Stimulated activated naive CD4-positive, alpha-beta T cell (primary cell): ENCODE data around the gene ISG20.
A peak's percentile ranks its signal among the peaks of the same experiment; 100 is the strongest.
"Not testable (repeated sequence)": the region's sequence is repeated elsewhere in the genome, so short reads cannot be mapped to it uniquely, and the experiment has no call there.

Experiments
- DNase-seq, 6 experiments: peaks; one replicate each; lab custom pipeline; 2025; lab: John Stamatoyannopoulos, UW

ISG20 gene

GRCh38 chr15:88618686-88619085 lies 20.1 kb upstream of the ISG20 start:
- DNase-seq: no peak

DNA sequence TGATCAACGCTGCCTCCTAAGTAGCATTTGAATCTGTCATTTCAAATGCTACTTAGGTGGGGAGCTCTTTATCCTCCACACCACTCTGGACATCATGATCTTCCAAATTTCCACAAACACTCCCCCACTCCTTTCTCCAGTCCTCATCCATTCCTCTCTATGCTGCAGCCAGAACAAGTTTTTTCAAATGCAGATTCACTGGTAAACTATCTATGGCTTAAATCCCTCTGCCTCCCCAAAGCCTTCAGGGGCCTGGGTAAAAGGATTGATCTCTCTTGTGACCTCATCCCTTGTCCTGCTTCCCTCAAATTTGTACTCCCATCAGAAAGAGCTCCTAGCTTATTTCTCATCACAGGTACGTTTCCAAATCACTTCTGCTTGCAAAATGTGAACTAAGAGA lies 19.0 kb upstream of the ISG20 start:
- no peak for DNase-seq

GRCh38 chr15:88620995-88621772 lies 17.6 kb upstream of the ISG20 start, which contains the start of gene AEN:
Gene AEN (plus strand): TSS chr15:88621340. CDS start chr15:88626210, 4,870 bp downstream.
- peak; percentile 88 to 94 (median 92) for DNase-seq

DNA sequence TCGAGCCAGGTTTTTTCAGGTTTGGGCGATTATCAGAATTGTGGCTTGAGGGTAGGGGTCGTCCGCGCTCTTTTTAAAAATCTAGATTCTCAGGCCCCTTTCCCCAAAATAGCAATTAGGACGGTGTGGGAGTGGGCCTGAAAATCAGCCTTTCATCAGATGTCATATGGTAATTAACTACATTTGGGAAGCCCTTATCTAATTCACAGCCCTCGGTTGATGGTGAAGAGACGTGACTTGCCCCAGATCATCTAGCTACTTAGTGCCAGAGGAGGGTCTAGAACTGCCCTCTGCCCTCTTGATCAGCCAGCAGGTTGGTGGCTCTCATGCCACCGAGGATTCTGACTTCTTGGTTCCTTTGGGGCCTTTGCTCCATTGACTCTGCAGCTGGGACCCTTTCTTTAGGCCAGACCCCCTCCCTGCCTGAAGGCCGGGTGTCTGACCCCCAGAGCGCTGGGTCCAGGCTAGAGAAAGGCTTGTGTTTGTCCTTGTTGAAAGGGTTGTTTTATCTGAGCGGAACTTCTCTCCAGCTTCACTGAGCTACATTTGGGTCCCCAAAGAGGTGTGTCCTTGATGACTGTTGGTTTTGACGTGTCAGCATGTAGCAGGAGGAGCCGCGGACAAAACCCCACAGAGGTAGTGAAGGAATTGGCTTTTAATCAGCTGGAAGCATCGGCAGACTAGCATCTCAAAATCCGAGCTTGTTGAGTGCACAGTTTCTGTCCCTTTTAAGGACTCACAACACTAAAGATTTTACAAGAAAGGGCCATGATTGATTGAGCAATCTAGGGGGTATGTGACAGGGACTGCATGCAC lies 16.8 kb upstream of the ISG20 start:
- peak; percentile 24 to 74 (median 52) for DNase-seq

DNA sequence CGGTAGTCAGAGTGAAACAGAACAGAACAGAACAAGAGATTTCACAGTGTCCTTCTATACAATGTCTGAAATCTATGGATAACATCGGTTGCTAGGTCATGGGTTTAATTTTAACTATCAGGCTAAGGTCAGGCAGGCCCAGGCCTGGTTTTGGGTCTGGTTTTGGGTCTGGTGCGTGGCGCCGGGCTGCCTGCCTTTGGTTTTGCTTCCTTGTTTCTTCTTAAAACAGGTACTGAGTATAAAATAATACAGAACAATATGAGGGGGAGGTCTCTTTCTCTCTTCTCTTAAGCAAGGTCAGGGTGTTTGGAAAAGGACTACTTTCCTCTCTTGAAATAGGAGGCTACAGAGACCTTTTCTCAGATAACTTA lies 16.2 kb upstream of the ISG20 start:
- DNase-seq: no peak

GRCh38 chr15:88623061-88623460 lies 15.8 kb upstream of the ISG20 start:
- DNase-seq: no peak

GRCh38 chr15:88623632-88624031 lies 15.2 kb upstream of the ISG20 start:
- DNase-seq: no peak

DNA sequence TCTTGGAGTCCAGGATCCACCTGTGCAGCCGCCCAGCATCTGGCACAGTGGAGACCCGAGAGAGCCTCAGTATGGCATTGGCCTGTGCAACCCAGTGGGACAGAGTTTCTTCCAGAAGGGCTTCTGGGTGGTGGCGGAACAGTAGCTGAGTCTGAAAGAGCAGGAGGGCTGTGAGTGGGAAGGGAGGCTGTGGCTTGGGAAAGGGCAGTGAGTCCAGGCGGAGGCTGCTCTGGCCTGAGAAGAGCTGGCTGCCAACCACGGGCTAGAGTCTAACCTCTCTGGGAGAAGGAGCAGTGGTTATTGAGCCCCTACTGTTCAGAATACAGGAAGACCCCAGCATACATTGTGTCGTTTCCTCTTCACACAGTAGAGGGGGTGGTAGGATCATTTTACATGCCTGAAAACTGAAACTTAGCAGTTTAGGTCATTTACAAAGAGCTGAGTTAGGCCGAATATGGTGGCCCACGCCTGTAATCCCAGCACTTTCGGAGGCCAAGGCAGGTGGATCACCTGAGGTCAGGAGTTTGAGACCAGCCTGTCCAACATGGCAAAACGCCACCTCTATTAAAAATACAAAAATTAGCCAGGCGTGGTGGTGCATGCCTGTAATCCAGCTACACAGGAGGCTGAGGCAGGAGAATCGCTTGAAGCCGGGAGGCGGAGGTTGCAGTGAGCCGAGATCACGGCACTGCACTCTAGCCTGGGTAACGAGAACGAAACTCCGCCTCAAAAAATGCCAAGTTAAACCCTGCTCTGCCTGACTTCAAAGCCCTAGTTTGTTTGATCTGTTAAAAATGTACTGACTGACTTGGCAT lies 14.5 kb upstream of the ISG20 start:
- peak; percentile 48 to 85 (median 64) for DNase-seq

GRCh38 chr15:88624971-88625490 lies 13.8 kb upstream of the ISG20 start:
- no peak for DNase-seq

DNA sequence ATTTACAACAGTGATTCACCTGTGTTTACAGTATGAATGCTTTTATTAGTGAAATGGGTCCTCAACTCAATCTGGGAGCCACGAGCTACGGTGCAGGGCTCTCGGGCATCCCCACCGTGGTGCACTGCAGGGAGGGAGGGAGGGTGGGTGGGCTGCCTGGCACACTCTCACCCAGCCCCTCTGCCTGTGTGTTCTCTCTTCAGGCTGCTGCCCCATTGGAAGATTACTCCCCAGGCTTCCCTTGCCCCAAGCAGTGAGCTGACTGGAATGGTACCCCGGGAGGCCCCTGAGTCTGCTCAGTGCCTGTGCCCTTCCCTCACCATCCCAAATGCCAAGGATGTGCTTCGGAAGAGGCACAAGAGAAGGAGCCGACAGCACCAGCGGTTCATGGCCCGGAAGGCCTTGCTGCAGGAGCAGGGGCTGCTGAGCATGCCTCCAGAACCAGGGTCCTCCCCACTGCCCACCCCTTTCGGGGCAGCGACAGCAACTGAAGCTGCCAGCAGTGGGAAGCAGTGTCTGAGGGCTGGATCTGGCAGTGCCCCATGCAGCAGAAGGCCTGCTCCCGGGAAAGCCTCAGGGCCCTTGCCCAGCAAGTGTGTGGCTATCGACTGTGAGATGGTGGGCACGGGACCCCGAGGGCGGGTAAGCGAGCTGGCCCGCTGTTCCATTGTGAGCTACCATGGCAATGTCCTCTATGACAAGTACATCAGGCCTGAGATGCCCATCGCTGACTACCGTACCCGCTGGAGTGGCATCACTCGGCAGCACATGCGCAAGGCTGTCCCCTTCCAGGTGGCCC lies 12.7 kb upstream of the ISG20 start:
- DNase-seq: no peak

DNA sequence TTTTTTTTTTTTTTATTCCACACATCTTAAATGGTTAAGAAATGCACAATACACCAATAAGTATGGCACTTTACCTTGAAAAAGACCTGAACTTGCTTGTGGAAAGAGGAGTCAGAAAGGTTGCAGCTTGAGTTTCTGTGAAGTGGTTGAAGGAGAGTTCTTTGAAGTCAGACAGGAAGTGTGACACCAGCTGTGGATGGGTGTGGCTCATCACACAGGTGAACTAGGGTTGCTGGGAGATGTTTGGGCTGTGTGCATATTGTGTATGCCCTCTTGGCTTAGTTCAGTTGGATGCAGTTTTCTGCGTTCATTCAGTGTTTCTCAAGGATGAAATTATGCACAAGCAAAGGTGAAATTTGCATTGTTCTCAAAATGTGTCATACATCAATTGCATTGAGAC lies 11.4 kb upstream of the ISG20 start:
- peak; percentile 48 to 95 (median 82) for DNase-seq

- DNase-seq: no peak
These were observed 10.7 kb upstream of the ISG20 start for GRCh38 chr15:88628018-88628654.

- no peak for DNase-seq
These were observed 9.7 kb upstream of the ISG20 start for GRCh38 chr15:88629071-88629470.

DNA sequence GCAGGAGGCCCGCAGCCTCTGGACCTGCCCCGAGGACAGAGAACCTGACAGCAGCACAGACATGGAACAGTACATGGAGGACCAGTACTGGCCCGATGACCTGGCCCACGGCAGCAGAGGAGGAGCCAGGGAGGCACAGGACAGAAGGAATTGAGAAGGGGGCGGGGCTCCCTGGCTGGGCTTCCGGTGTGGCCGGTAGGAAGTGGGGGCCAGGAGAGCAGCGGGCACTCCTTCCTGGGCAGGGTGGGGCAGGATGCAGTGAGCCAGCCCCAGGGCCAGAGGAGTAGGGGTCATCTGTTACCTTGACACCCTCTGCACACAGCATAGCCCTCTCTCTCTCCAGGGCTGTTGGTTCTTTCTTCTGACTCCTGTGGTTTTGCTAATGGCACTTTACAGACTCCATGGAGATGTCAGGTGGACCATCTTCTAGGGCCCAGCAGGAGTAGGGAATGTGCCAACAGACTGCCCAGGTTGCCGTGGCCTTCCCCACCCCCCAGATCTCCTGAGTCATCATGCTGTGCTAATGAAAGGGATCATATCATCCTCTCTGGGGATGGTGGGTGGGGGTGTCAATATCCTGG lies 8.6 kb upstream of the ISG20 start:
- no peak for DNase-seq

DNA sequence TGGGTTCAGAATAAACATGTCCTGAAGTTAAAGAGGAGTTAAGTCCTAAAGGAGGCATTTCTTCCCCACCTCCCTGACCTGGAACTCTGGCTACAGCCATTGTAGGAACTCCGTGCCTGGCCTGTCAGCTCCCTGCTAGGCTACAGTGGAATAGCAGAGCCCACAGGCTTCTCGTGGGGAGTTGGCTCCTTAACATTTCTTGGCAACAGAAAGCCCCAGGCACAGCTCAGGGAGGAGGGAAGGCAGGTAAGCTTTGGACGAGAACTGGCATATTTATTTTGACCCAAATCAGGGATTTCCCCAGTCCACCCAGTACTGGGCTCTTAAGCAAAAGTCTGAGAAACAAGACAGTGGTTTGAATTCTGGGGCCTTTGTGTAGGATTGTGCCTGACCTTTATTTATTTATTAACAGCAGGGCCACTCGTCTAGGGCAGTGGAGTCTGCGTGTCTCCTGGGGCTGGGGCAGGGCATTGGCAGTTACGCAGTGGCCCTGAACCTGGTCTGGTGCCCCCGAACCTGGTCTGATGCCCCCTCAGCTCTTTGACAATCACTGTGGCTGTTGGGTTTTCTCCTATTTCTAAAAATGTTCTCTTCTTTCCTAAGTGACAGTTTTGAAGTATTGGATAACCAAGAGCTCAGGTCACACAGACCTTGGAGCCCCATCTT lies 7.9 kb upstream of the ISG20 start:
- no peak for DNase-seq

DNA sequence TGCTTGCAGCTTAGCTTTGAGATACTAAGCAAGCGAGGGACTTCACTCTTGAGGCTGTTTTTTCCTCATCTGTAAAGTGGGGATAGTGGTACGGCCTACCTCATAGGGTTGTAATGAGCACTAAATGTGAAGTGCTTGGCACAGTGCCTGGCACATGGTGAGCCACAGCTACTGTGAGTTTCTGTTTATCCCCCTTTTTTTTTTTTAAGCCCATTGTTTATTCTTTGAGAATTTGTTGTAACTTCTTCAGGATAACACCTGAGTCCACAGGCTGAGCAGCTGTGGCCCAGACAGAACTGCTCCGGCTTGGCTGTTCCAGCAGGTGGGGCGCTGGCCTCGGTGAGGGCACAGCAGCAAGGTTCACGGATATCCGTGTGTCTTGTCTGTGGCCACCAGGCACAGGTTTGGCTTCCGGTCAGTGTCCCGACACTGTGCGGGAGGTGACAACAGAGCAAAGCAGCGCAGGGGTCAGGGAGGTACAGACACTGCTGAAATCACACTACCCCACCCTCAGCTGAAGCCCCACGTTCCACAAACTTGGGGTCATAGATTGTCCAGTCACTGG lies 7.3 kb upstream of the ISG20 start:
- DNase-seq: no peak

DNA sequence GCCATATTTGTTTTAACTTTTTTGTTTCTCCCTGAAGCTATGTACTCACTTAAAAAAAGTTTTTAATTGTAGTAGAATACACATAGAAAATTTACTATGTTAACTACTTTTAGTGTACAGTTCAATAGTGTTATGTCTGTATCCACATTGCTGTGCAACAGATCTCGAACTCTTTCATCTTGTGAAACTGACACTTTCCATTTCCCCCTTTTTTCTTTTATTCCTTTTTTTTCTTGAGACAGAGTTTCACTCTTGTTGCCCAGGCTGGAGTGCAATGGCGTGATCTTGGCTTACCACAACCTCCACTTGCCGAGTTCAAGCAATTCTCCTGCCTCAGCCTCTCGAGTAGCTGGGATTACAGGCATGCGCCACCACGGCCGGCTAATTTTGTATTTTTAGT lies 6.0 kb upstream of the ISG20 start:
- DNase-seq: not testable (repeated sequence)

- DNase-seq: no peak
These were observed 4.4 kb upstream of the ISG20 start for GRCh38 chr15:88634449-88634848.

DNA sequence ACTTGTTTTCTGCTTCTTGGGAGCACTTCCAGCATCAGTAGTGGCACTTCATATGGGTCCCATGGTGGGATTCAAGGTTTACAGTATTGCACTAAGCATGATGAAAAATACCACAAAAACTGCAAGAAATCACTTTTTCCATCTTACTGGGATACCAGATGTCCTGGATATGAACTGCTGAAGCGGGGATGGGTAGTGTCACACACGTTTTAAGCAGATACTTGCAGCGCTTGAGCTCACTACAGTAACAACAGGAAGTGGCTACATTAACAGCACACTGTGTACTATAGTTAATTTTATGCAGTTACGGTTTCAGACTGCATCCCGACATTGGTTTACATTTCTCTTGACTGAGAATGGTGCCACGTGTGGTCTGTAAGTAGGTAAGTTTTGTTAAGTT lies 3.5 kb upstream of the ISG20 start:
- peak in 5 of 6 experiments; percentile 30 to 85 (median 82) for DNase-seq
